LNCaP clone FGC (cell line): Measurements from ENCODE around the gene GRIN2A.

ENCODE experiments used
- DNase-seq: peaks from one replicate; pipeline ENCODE4 v3.0.0-alpha.2; 2011; ENCODE audit warnings: low read depth
- H3K4me3 ChIP-seq: 2 replicates; pipeline ENCODE4 v1.5.1; 2011; ENCODE audit warnings: mild to moderate bottlenecking, low read depth, low read length, control low read depth
- CTCF ChIP-seq: IDR thresholded peaks from 2 replicates; pipeline ENCODE4 v1.5.1; 2012; ENCODE audit warnings: mild to moderate bottlenecking; ENCODE audit not compliant: control insufficient read depth, insufficient read depth; ENCODE audit errors: extremely low read depth

The GRIN2A gene

GRCh38 chr16:9756434-9756833 is 425.8 kb downstream of the GRIN2A start:
- no peak for TF ChIP-seq CTCF
- H3K4me3 ChIP-seq, result no peak overlapping the region
- DNase-seq, result no peak

DNA sequence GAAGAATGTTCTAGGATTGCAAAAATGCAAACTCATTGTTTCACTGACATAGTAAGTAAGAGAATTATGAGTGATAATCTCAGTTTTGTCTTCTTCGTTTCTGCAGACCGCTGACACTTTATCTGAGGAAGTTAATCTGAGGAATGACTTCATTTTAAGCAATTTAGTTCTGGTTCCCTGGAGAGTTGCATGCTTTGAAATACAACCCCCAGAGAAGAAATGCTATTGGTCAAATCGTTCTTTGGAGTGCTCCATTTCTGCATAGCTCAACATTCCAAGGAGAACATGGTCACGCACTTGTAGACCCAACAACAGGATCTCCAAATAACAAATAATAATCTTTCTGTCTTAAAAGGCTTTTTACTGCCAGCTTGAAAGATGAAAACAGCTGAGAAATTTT is 427.1 kb downstream of the GRIN2A start:
- no peak overlapping the region for H3K4me3 ChIP-seq
- no peak for TF ChIP-seq CTCF
- DNase-seq, result no peak

GRCh38 chr16:9741776-9742175 is 440.5 kb downstream of the GRIN2A start:
- no peak for TF ChIP-seq CTCF

DNA sequence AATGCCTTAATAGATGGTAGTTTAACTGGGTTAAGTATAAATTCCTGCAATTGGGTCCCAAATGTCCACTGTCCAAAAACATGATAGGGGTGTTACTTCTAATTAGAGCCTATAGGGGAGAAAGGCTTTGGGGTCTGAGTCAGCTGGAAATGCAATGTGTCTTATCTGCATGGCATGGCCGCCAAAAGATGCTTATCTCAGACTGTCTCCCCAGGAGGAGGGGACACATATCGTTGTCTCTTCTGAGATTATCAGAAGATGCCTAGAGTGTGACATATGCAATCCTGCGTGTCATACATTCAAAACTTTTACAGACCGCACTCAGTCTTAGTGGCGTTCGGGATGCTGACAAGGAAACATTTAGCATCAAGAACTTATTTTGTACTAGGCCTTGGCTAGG is 442.9 kb downstream of the GRIN2A start:
- DNase-seq, result no peak
- no peak overlapping the region for H3K4me3 ChIP-seq
- TF ChIP-seq CTCF, result no peak

More at GRCh38 chr16:9741776-9742175, 440.5 kb downstream of the GRIN2A start:
- no peak for DNase-seq
- no peak overlapping the region for H3K4me3 ChIP-seq

DNA sequence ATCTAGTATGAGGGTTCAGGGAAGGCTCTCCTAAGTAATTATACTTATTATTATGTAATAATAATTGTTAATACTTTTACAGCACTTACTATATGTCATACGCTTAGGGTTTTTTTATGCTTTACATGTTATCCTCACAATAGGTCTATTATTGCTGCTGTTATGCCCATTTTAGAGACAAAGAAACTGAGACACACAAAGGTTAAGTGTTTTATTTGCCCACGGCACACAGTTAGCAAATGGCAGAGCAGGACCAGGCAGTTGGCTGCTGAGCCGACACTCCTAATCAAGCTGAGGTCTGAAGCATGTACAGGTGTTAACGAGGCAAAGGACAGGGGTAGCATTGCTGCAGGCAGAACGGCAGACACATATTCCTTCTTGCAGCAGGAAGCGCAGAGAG is 443.5 kb downstream of the GRIN2A start:
- H3K4me3 ChIP-seq, result no peak overlapping the region
- TF ChIP-seq CTCF, result no peak
- no peak for DNase-seq

GRCh38 chr16:9736547-9736946 is 445.7 kb downstream of the GRIN2A start:
- no peak for TF ChIP-seq CTCF
- no peak overlapping the region for H3K4me3 ChIP-seq
- no peak for DNase-seq

GRCh38 chr16:9723136-9723535 is 459.1 kb downstream of the GRIN2A start:
- TF ChIP-seq CTCF, result no peak
- DNase-seq, result no peak
- H3K4me3 ChIP-seq, result no peak overlapping the region
